ENCODE data around the gene AKNA. TPM values are rescaled to one million over a fixed set of nuclear protein-coding genes. Genes with fewer than 3 reads are reported as not detected.

AKNA gene
- total RNA-seq, 2 experiments from 2014 or later, result 61.4 to 203 TPM

DNA sequence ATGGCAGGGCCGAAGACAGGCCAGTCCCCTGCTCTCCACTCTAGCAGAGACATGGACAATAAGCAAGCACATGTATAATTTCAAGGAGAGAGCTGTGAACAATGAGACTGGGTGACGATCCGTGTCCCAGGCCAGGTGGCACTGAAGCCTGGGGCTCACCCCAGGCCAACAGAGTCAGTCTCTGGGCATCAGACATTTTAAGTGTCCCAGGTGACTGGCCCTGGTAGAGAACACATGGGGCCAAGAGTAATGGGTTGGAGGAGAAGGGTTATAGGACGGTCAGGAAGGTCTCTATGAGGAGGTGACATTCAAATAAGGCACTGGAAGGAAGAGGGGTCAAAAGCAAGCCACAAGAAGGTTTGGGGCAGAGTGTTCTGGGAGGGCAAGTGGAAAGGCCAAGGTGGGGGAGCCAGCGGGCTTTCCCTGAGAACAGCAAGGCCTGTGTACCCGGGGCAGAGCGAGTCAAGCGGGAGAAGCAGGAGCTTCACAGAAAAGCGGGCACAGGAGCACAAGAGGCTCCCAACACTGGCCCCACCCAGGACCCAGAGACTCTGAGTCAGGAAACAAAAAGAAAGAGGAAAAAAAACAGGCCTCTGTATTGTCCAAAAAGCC, 1.1 kb upstream of the AKNA start:
- Histone ChIP-seq H3K79me2 (ENCODE audit: insufficient read depth, low read depth, low read length) (peaks cover 88% of the 10 kb centered on the region), H3K4me3 (ENCODE audit: low read depth, low read length, poor library complexity, severe bottlenecking) (peak overlapping the region; percentile 76), H3K9me2 (ENCODE audit: insufficient read depth, low read length) (no peaks in the 10 kb centered on the region), H4K20me1 (ENCODE audit: insufficient read depth, low read length) (no peaks in the 10 kb centered on the region), H3K4me2 (ENCODE audit: low read length) (peak overlapping the region; percentile 83), H3K9me3 (ENCODE audit: low read length) (no peaks in the 10 kb centered on the region), H3K27ac (ENCODE audit: low read depth, low read length, poor library complexity, severe bottlenecking) (peak overlapping the region; percentile 97), H3K4me1 (ENCODE audit: insufficient read depth, low read length, poor library complexity, severe bottlenecking) (peaks cover 79% of the 10 kb centered on the region), H2AFZ (ENCODE audit: low read length) (no peak overlapping the region), H3K36me3 (ENCODE audit: insufficient read depth, low read length) (peaks cover 52% of the 10 kb centered on the region)
- no TSS peak for BruUV-seq (replicated peaks)
- ChIA-PET POLR2A (interaction anchor here (0.7 to 8.2 kb wide), 11 partner anchors 6 to 540 kb away, joined by 3 to 275 read pairs (median 10); no protein-coding TSS in a partner anchor), CTCF (ENCODE audit: unreplicated experiment) (interaction anchor here (0.7 to 3.8 kb wide), 9 partner anchors 8 to 70 kb away, joined by 3 to 15 read pairs (median 5); no protein-coding TSS in a partner anchor)
- intact Hi-C loops (cut with micrococcal nuclease; ENCODE audit: unreplicated experiment), result loop anchor here (1.0 to 5.0 kb wide), 4 partner anchors 17 to 812 kb away; no protein-coding TSS in a partner anchor
- peak; percentile 50 for DNase-seq (ENCODE audit: low spot score)
- TF ChIP-seq, protein P1, sequence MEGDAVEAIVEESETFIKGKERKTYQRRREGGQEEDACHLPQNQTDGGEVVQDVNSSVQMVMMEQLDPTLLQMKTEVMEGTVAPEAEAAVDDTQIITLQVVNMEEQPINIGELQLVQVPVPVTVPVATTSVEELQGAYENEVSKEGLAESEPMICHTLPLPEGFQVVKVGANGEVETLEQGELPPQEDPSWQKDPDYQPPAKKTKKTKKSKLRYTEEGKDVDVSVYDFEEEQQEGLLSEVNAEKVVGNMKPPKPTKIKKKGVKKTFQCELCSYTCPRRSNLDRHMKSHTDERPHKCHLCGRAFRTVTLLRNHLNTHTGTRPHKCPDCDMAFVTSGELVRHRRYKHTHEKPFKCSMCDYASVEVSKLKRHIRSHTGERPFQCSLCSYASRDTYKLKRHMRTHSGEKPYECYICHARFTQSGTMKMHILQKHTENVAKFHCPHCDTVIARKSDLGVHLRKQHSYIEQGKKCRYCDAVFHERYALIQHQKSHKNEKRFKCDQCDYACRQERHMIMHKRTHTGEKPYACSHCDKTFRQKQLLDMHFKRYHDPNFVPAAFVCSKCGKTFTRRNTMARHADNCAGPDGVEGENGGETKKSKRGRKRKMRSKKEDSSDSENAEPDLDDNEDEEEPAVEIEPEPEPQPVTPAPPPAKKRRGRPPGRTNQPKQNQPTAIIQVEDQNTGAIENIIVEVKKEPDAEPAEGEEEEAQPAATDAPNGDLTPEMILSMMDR (conservative IDR thresholded peaks at IDR 0.05; ENCODE audit: low read length), result no peak
- TF ChIP-seq EZH2phosphoT487 (IDR thresholded peaks at IDR 0.05; ENCODE audit: borderline replicate concordance, low read depth, low read length), result no peak

DNA sequence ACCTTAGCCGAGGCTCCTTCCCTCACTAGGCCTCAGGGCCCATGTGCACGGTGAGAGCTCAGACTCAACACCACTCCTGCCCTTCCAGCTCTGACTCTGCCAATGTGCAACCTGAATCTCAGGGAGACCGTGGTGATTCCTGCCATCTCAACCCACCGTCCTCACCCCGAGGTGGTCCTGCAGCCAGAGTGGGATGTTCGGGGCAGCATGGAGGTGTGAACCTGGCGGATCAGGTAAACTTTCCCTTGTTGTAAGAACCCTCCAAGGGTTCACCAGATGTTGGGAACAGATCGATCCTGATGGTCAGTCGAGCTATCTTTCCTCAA, 538 bp upstream of the AKNA start:
- no peak for TF ChIP-seq EZH2phosphoT487 (IDR thresholded peaks at IDR 0.05; ENCODE audit: borderline replicate concordance, low read depth, low read length)
- TF ChIP-seq, protein P1 (conservative IDR thresholded peaks at IDR 0.05; ENCODE audit: low read length), result no peak
- DNase-seq (ENCODE audit: low spot score), result no peak
- H2AFZ ChIP-seq (ENCODE audit: low read length), result no peak overlapping the region
- H3K4me3 ChIP-seq (ENCODE audit: low read depth, low read length, poor library complexity, severe bottlenecking), result peak overlapping the region; percentile 76
- no peaks in the 10 kb centered on the region for H3K9me2 ChIP-seq (ENCODE audit: insufficient read depth, low read length)
- no TSS peak for BruUV-seq (replicated peaks)
- peaks cover 53% of the 10 kb centered on the region for H3K36me3 ChIP-seq (ENCODE audit: insufficient read depth, low read length)
- POLR2A ChIA-PET, result interaction anchor here (0.6 to 8.2 kb wide), 14 partner anchors 6 to 545 kb away, joined by 3 to 275 read pairs (median 4); no protein-coding TSS in a partner anchor
- H4K20me1 ChIP-seq (ENCODE audit: insufficient read depth, low read length), result no peaks in the 10 kb centered on the region
- peak overlapping the region; percentile 97 for H3K27ac ChIP-seq (ENCODE audit: low read depth, low read length, poor library complexity, severe bottlenecking)
- intact Hi-C loops (cut with micrococcal nuclease; ENCODE audit: unreplicated experiment), result loop anchor here (1.0 to 5.0 kb wide), 4 partner anchors 16 to 811 kb away; no protein-coding TSS in a partner anchor
- peak overlapping the region; percentile 83 for H3K4me2 ChIP-seq (ENCODE audit: low read length)
- CTCF ChIA-PET (ENCODE audit: unreplicated experiment), result interaction anchor here (0.8 to 3.8 kb wide), 7 partner anchors 8 to 38 kb away, joined by 3 to 15 read pairs (median 7); no protein-coding TSS in a partner anchor
- H3K4me1 ChIP-seq (ENCODE audit: insufficient read depth, low read length, poor library complexity, severe bottlenecking), result peaks cover 79% of the 10 kb centered on the region
- H3K79me2 ChIP-seq (ENCODE audit: insufficient read depth, low read depth, low read length), result peaks cover 88% of the 10 kb centered on the region
- no peaks in the 10 kb centered on the region for H3K9me3 ChIP-seq (ENCODE audit: low read length)
